ENCODE results near the gene AP3D1.

AP3D1 gene

GRCh38 chr19:2189880-2190279 is 38.5 kb upstream of the AP3D1 start:
- no peak for TF ChIP-seq ZNF274 (IDR thresholded peaks at IDR 0.05; ENCODE audit: low read depth, low read length)
- no peak overlapping the region for H3K4me3 ChIP-seq (ENCODE audit: low read length)

- H3K4me3 ChIP-seq (ENCODE audit: low read length): no peak overlapping the region
- no peak for TF ChIP-seq ZNF274 (IDR thresholded peaks at IDR 0.05; ENCODE audit: low read depth, low read length)
Observed at GRCh38 chr19:2188708-2189385, 37.5 kb upstream of the AP3D1 start.

GRCh38 chr19:2187159-2187558 is 35.8 kb upstream of the AP3D1 start:
- H3K4me3 ChIP-seq (ENCODE audit: low read length): no peak overlapping the region
- TF ChIP-seq ZNF274 (IDR thresholded peaks at IDR 0.05; ENCODE audit: low read depth, low read length): no peak

GRCh38 chr19:2186071-2186846 is 34.9 kb upstream of the AP3D1 start:
- no peak overlapping the region for H3K4me3 ChIP-seq (ENCODE audit: low read length)
- no peak for TF ChIP-seq ZNF274 (IDR thresholded peaks at IDR 0.05; ENCODE audit: low read depth, low read length)

- H3K4me3 ChIP-seq (ENCODE audit: low read length): no peak overlapping the region
- TF ChIP-seq ZNF274 (IDR thresholded peaks at IDR 0.05; ENCODE audit: low read depth, low read length): no peak
Observed at GRCh38 chr19:2185734-2186070, 34.3 kb upstream of the AP3D1 start.

GRCh38 chr19:2184422-2184975 is 33.1 kb upstream of the AP3D1 start:
- no peak overlapping the region for H3K4me3 ChIP-seq (ENCODE audit: low read length)
- no peak for TF ChIP-seq ZNF274 (IDR thresholded peaks at IDR 0.05; ENCODE audit: low read depth, low read length)

GRCh38 chr19:2181633-2181997 is 30.2 kb upstream of the AP3D1 start:
- H3K4me3 ChIP-seq (ENCODE audit: low read length): no peak overlapping the region
- no peak for TF ChIP-seq ZNF274 (IDR thresholded peaks at IDR 0.05; ENCODE audit: low read depth, low read length)

- no peak overlapping the region for H3K4me3 ChIP-seq (ENCODE audit: low read length)
- no peak for TF ChIP-seq ZNF274 (IDR thresholded peaks at IDR 0.05; ENCODE audit: low read depth, low read length)
Observed at GRCh38 chr19:2180881-2181632, 29.7 kb upstream of the AP3D1 start.

- H3K4me3 ChIP-seq (ENCODE audit: low read length): no peak overlapping the region
- no peak for TF ChIP-seq ZNF274 (IDR thresholded peaks at IDR 0.05; ENCODE audit: low read depth, low read length)
Observed at GRCh38 chr19:2180114-2180513, 28.7 kb upstream of the AP3D1 start.

- no peak for TF ChIP-seq ZNF274 (IDR thresholded peaks at IDR 0.05; ENCODE audit: low read depth, low read length)
- no peak overlapping the region for H3K4me3 ChIP-seq (ENCODE audit: low read length)
Observed at GRCh38 chr19:2179095-2179494, 27.7 kb upstream of the AP3D1 start.

- no peak for TF ChIP-seq ZNF274 (IDR thresholded peaks at IDR 0.05; ENCODE audit: low read depth, low read length)
- H3K4me3 ChIP-seq (ENCODE audit: low read length): no peak overlapping the region
Observed at GRCh38 chr19:2176337-2176994, 25.1 kb upstream of the AP3D1 start.

GRCh38 chr19:2175742-2176141 is 24.4 kb upstream of the AP3D1 start:
- H3K4me3 ChIP-seq (ENCODE audit: low read length): no peak overlapping the region
- TF ChIP-seq ZNF274 (IDR thresholded peaks at IDR 0.05; ENCODE audit: low read depth, low read length): no peak

GRCh38 chr19:2173767-2174577 is 22.6 kb upstream of the AP3D1 start:
- no peak overlapping the region for H3K4me3 ChIP-seq (ENCODE audit: low read length)
- no peak for TF ChIP-seq ZNF274 (IDR thresholded peaks at IDR 0.05; ENCODE audit: low read depth, low read length)
